PC-3 (cell line): ENCODE results near the gene PRICKLE4. TPM values are rescaled to one million over a fixed set of nuclear protein-coding genes. Genes with fewer than 3 reads are reported as not detected.

Source experiments
- ATAC-seq: fragments of 200-7000 bp; cut with Tn5 transposase; 2 replicates; pipeline ENCODE4 v1.9.1; 2020; ENCODE audit warnings: mild to moderate bottlenecking, moderate library complexity
- BruUV-seq: library from RNA; stranded (reverse); fragments of 400-500 nt; replicated peaks from 2 replicates; lab custom pipeline; 2021; lab: Mats Ljungman, UMichigan
- CTCF ChIA-PET: fragments of 300-600 bp; sonication (Branson Sonifier 250); formaldehyde crosslinking; loops from one replicate; lab custom pipeline; 2022; ENCODE audit warnings: antibody characterized with exemption; lab: Charles Lee
- POLR2A ChIA-PET: fragments of 300-600 bp; sonication (Branson Sonifier 250); formaldehyde crosslinking; loops from one replicate; lab custom pipeline; 2022; ENCODE audit warnings: antibody characterized with exemption; ENCODE audit not compliant: unreplicated experiment; lab: Charles Lee
- DNase-seq: peaks from one replicate; pipeline ENCODE4 v3.0.0-alpha.2; 2015
- H2AFZ ChIP-seq: fragments of 300-600 bp; sonication (generic); 2 replicates; pipeline ENCODE4 v1.6.0; 2016; ENCODE audit warnings: antibody characterized with exemption, low read length
- H3F3A ChIP-seq: fragments of 300-600 bp; sonication (generic); one replicate; pipeline ENCODE4 v1.6.0; 2017; ENCODE audit warnings: antibody characterized with exemption, low read length, control low read depth, mild to moderate bottlenecking; ENCODE audit not compliant: unreplicated experiment
- H3K27ac ChIP-seq: fragments of 300-600 bp; sonication (generic); 2 replicates; pipeline ENCODE4 v1.5.1; 2016; ENCODE audit warnings: mild to moderate bottlenecking, low read length
- H3K27me3 ChIP-seq: fragments of 300-600 bp; sonication (generic); 2 replicates; pipeline ENCODE4 v1.6.1; 2016; ENCODE audit warnings: low read length, mixed read lengths
- H3K36me3 ChIP-seq: fragments of 300-600 bp; sonication (generic); 2 replicates; pipeline ENCODE4 v1.6.1; 2016; ENCODE audit warnings: low read depth, mixed run types, low read length, mixed read lengths
- H3K4me1 ChIP-seq: fragments of 300-600 bp; sonication (generic); 2 replicates; pipeline ENCODE4 v1.5.1; 2016; ENCODE audit warnings: low read length; ENCODE audit not compliant: insufficient read depth
- H3K4me2 ChIP-seq: fragments of 300-600 bp; sonication (generic); 2 replicates; pipeline ENCODE4 v1.6.0; 2016; ENCODE audit warnings: low read length
- H3K4me3 ChIP-seq: fragments of 300-600 bp; sonication (generic); 2 replicates; pipeline ENCODE4 v1.5.1; 2016; ENCODE audit warnings: mild to moderate bottlenecking, low read length, mixed read lengths
- H3K79me2 ChIP-seq: fragments of 300-600 bp; sonication (generic); 2 replicates; pipeline ENCODE4 v1.6.1; 2017; ENCODE audit warnings: low read length, mixed read lengths
- H3K9ac ChIP-seq: fragments of 300-600 bp; sonication (generic); 2 replicates; pipeline ENCODE4 v1.6.0; 2016; ENCODE audit warnings: mild to moderate bottlenecking, low read length
- H3K9me2 ChIP-seq: fragments of 300-600 bp; sonication (generic); replicated peaks from 2 replicates; pipeline ENCODE4 v1.6.1; 2016; ENCODE audit warnings: mixed run types, low read length, mixed read lengths
- H3K9me3 ChIP-seq: fragments of 300-600 bp; sonication (generic); 2 replicates; pipeline ENCODE4 v1.6.1; 2016; ENCODE audit warnings: low read length, mixed read lengths
- H4K20me1 ChIP-seq: fragments of 300-600 bp; sonication (generic); 2 replicates; pipeline ENCODE4 v1.6.1; 2016; ENCODE audit warnings: low read length, mixed read lengths
- EZH2 ChIP-seq: fragments of 300-600 bp; sonication (generic); IDR thresholded peaks from one replicate; pipeline ENCODE4 v1.6.1; 2017; ENCODE audit warnings: antibody characterized with exemption, mild to moderate bottlenecking, low read length; ENCODE audit not compliant: unreplicated experiment
- EZH2phosphoT487 ChIP-seq: fragments of 300-600 bp; sonication (generic); IDR thresholded peaks from 2 replicates; pipeline ENCODE4 v1.6.1; 2018; ENCODE audit warnings: mild to moderate bottlenecking, antibody characterized with exemption, low read length, borderline replicate concordance
- intact Hi-C: fragments of 100-400 bp; cut with micrococcal nuclease; formaldehyde crosslinking; loops from 2 replicates; pipeline ENCODE4 v1.9.0; 2023
- total RNA-seq: library from RNA; depleted of rRNA; stranded (reverse); fragments of >200 nt; gene quantifications from 2 replicates; pipeline ENCODE4 v1.2.3, GENCODE V29; 2014
- TF ChIP-seq, protein P1 (sequence below): fragments of 300-600 bp; sonication (generic); conservative IDR thresholded peaks from 2 replicates; pipeline ENCODE4 v1.5.1; 2017; ENCODE audit warnings: antibody characterized with exemption, low read depth, mild to moderate bottlenecking, low read length

Gene PRICKLE4
- total RNA-seq, 1 experiment from 2014 or later: 0.26 TPM

DNA sequence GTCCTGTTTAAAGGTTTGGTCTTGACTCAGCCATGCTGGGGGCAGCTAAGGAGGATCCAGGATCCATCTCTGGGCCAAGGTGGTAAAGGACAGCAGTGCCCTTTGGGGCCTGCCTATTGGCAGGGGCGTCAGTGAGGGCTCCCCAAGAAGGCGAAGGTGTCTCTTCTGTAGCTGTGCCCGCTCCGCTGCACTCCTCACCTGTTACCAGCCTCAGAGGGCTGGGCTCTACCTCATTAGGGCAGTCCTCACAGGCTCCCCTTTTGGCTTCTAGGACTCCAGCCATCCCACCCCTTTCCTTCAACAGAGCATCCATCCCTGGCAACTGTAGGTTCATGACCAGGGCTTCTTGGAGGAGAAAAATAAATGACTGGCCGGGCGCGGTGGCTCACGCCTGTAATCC, 11.2 kb upstream of the PRICKLE4 start:
- Histone ChIP-seq H3K4me1 (peaks cover 16% of the 10 kb centered on the region), H2AFZ (no peak overlapping the region), H3K9ac (no peak overlapping the region), H3K9me3 (no peaks in the 10 kb centered on the region), H3K4me2 (no peak overlapping the region), H3K79me2 (no peaks in the 10 kb centered on the region), H4K20me1 (no peaks in the 10 kb centered on the region), H3K27ac (no peak overlapping the region), H3K9me2 (no peaks in the 10 kb centered on the region), H3K4me3 (no peak overlapping the region), H3K36me3 (no peaks in the 10 kb centered on the region; the same call in 1 of the 2 replicates), H3F3A (no peaks in the 10 kb centered on the region), H3K27me3 (no peaks in the 10 kb centered on the region)
- intact Hi-C loops: no loop called here
- no TSS peak for BruUV-seq
- ATAC-seq (no peak), DNase-seq (no peak)
- no peak for TF ChIP-seq EZH2phosphoT487
- TF ChIP-seq, protein P1, sequence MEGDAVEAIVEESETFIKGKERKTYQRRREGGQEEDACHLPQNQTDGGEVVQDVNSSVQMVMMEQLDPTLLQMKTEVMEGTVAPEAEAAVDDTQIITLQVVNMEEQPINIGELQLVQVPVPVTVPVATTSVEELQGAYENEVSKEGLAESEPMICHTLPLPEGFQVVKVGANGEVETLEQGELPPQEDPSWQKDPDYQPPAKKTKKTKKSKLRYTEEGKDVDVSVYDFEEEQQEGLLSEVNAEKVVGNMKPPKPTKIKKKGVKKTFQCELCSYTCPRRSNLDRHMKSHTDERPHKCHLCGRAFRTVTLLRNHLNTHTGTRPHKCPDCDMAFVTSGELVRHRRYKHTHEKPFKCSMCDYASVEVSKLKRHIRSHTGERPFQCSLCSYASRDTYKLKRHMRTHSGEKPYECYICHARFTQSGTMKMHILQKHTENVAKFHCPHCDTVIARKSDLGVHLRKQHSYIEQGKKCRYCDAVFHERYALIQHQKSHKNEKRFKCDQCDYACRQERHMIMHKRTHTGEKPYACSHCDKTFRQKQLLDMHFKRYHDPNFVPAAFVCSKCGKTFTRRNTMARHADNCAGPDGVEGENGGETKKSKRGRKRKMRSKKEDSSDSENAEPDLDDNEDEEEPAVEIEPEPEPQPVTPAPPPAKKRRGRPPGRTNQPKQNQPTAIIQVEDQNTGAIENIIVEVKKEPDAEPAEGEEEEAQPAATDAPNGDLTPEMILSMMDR: no peak
- TF ChIP-seq EZH2: no peak
- ChIA-PET POLR2A (no interaction called here), CTCF (no interaction called here)

DNA sequence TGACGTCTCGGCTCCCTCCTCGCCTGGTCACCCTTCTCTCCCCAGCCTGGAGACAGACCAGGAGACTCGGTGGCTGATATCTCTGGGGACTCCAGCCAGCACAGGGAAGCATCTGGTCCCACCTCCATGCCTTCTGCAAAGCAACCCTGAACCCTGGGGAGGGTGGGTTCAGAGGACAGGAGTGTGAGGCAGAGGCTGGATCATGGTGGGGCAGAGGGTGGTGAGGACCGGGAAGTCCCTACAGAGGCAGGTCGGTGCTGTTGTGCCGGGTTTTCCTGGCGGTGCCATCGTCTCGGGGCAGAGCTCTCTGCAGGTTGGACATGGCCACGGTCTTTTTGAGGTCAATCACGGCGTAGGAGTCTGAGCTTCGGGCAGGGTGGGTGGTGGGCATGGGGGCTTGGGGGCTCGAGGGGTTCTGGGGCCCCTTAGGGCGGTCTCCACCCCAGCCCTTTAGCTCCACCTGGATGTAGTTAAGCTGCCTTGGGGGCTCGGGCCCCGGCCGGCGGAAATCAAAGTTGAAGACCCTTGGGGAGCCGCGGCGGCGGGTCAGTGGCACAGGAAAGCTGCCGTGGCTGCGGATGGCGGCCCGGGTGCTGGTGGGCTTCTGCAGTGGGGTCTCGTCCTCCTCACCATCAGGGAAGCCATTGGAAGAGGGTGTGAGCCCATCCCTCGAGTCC, 10.1 kb upstream of the PRICKLE4 start:
- Histone ChIP-seq H3F3A (no peaks in the 10 kb centered on the region), H2AFZ (no peak overlapping the region), H3K79me2 (no peaks in the 10 kb centered on the region), H3K27ac (no peak overlapping the region), H3K9ac (no peak overlapping the region), H3K9me3 (no peaks in the 10 kb centered on the region), H3K4me1 (peaks cover 16% of the 10 kb centered on the region), H3K36me3 (no peaks in the 10 kb centered on the region; the same call in 1 of the 2 replicates), H4K20me1 (no peaks in the 10 kb centered on the region), H3K9me2 (no peaks in the 10 kb centered on the region), H3K27me3 (no peaks in the 10 kb centered on the region), H3K4me3 (no peak overlapping the region), H3K4me2 (no peak overlapping the region)
- POLR2A ChIA-PET: no interaction called here
- BruUV-seq: no TSS peak
- ATAC-seq: no peak
- intact Hi-C loops: loop anchor here (10.0 kb wide), 1 partner anchor 166 kb away; no protein-coding TSS in a partner anchor
- no peak for TF ChIP-seq EZH2
- TF ChIP-seq EZH2phosphoT487: no peak
- TF ChIP-seq, protein P1: no peak
- no peak for DNase-seq
- CTCF ChIA-PET: no interaction called here
